Mononuclear cell (primary cell): ENCODE data around the gene CHURC1. TPM values are rescaled to one million over a fixed set of nuclear protein-coding genes. Genes with fewer than 3 reads are reported as not detected.

Source experiments
- H3K27me3 ChIP-seq: 2 replicates; pipeline ENCODE4 v1.6.0; 2011; ENCODE audit warnings: low read length, control low read depth; ENCODE audit not compliant: insufficient read depth
- H3K4me1 ChIP-seq: 2 replicates; pipeline ENCODE4 v1.5.1; 2011; ENCODE audit warnings: mild to moderate bottlenecking, low read length, control low read depth; ENCODE audit not compliant: insufficient read depth
- H3K4me3 ChIP-seq: 2 replicates; pipeline ENCODE4 v1.5.1; 2011; ENCODE audit warnings: mild to moderate bottlenecking, low read length, moderate library complexity
- H3K9me3 ChIP-seq: 2 replicates; pipeline ENCODE4 v1.5.1; 2011; ENCODE audit warnings: low read depth, mild to moderate bottlenecking, control low read depth, low read length
- total RNA-seq: library from RNA; depleted of rRNA; stranded (reverse); fragments of >200 nt; gene quantifications from one replicate; pipeline ENCODE4 v1.2.3, GENCODE V29; 2012

Gene CHURC1
- total RNA-seq, 1 donor, result 110 TPM

- Histone ChIP-seq H3K4me3 (no peak overlapping the region), H3K9me3 (no peaks in the 10 kb centered on the region), H3K27me3 (no peaks in the 10 kb centered on the region), H3K4me1 (peaks cover 25% of the 10 kb centered on the region)
Observed at GRCh38 chr14:64926398-64926995, 12.2 kb downstream of the CHURC1 start.

- Histone ChIP-seq H3K27me3 (no peaks in the 10 kb centered on the region), H3K4me3 (no peak overlapping the region), H3K9me3 (no peaks in the 10 kb centered on the region), H3K4me1 (peaks cover 25% of the 10 kb centered on the region)
Observed at GRCh38 chr14:64927031-64927430, 12.8 kb downstream of the CHURC1 start.

GRCh38 chr14:64928239-64929013, 14.2 kb downstream of the CHURC1 start:
- Histone ChIP-seq H3K4me1 (peaks cover 25% of the 10 kb centered on the region), H3K27me3 (no peaks in the 10 kb centered on the region), H3K4me3 (no peak overlapping the region), H3K9me3 (no peaks in the 10 kb centered on the region)

GRCh38 chr14:64929014-64929359, 14.7 kb downstream of the CHURC1 start:
- H3K27me3 ChIP-seq, result no peaks in the 10 kb centered on the region
- no peak overlapping the region for H3K4me3 ChIP-seq
- H3K4me1 ChIP-seq, result peaks cover 25% of the 10 kb centered on the region
- H3K9me3 ChIP-seq, result no peaks in the 10 kb centered on the region

GRCh38 chr14:64930085-64930843, 16.0 kb downstream of the CHURC1 start:
- Histone ChIP-seq H3K27me3 (no peaks in the 10 kb centered on the region), H3K4me3 (no peak overlapping the region), H3K4me1 (peaks cover 24% of the 10 kb centered on the region), H3K9me3 (no peaks in the 10 kb centered on the region)

GRCh38 chr14:64931123-64931522, 16.9 kb downstream of the CHURC1 start:
- H3K4me3 ChIP-seq, result no peak overlapping the region
- H3K27me3 ChIP-seq, result no peaks in the 10 kb centered on the region
- H3K4me1 ChIP-seq, result peaks cover 22% of the 10 kb centered on the region
- no peaks in the 10 kb centered on the region for H3K9me3 ChIP-seq

GRCh38 chr14:64932231-64932630, 18.0 kb downstream of the CHURC1 start:
- Histone ChIP-seq H3K9me3 (no peaks in the 10 kb centered on the region), H3K4me1 (peaks cover 22% of the 10 kb centered on the region), H3K4me3 (no peak overlapping the region), H3K27me3 (no peaks in the 10 kb centered on the region)

- Histone ChIP-seq H3K4me3 (no peak overlapping the region), H3K9me3 (no peaks in the 10 kb centered on the region), H3K27me3 (no peaks in the 10 kb centered on the region), H3K4me1 (peaks cover 4% of the 10 kb centered on the region)
Observed at GRCh38 chr14:64934338-64934929, 20.2 kb downstream of the CHURC1 start.

GRCh38 chr14:64935508-64935907, 21.3 kb downstream of the CHURC1 start:
- H3K4me1 ChIP-seq, result no peaks in the 10 kb centered on the region
- no peaks in the 10 kb centered on the region for H3K9me3 ChIP-seq
- no peak overlapping the region for H3K4me3 ChIP-seq
- no peaks in the 10 kb centered on the region for H3K27me3 ChIP-seq

- Histone ChIP-seq H3K27me3 (no peaks in the 10 kb centered on the region), H3K4me1 (no peaks in the 10 kb centered on the region), H3K4me3 (no peak overlapping the region), H3K9me3 (no peaks in the 10 kb centered on the region)
Observed at GRCh38 chr14:64937171-64937820, 23.0 kb downstream of the CHURC1 start.

- H3K27me3 ChIP-seq, result no peaks in the 10 kb centered on the region
- no peaks in the 10 kb centered on the region for H3K4me1 ChIP-seq
- no peaks in the 10 kb centered on the region for H3K9me3 ChIP-seq
- no peak overlapping the region for H3K4me3 ChIP-seq
Observed at GRCh38 chr14:64937821-64938193, 23.6 kb downstream of the CHURC1 start.

- Histone ChIP-seq H3K27me3 (no peaks in the 10 kb centered on the region), H3K4me1 (peaks cover 11% of the 10 kb centered on the region), H3K4me3 (no peak overlapping the region), H3K9me3 (no peaks in the 10 kb centered on the region)
Observed at GRCh38 chr14:64938972-64939816, 24.9 kb downstream of the CHURC1 start.

GRCh38 chr14:64939817-64940190, 25.5 kb downstream of the CHURC1 start:
- Histone ChIP-seq H3K4me1 (peaks cover 15% of the 10 kb centered on the region), H3K9me3 (no peaks in the 10 kb centered on the region), H3K4me3 (no peak overlapping the region), H3K27me3 (no peaks in the 10 kb centered on the region)

- Histone ChIP-seq H3K27me3 (no peaks in the 10 kb centered on the region), H3K4me3 (no peak overlapping the region), H3K9me3 (no peaks in the 10 kb centered on the region)
Observed at GRCh38 chr14:64940336-64940910, 26.2 kb downstream of the CHURC1 start.

More at GRCh38 chr14:64940336-64940910, 26.2 kb downstream of the CHURC1 start:
- peaks cover 15% of the 10 kb centered on the region for H3K4me1 ChIP-seq
